GM18505 (cell line): Measurements from ENCODE around the gene ZNF497.
A peak's percentile ranks its signal among the peaks of the same experiment; 100 is the strongest.

Experiments used
- ATAC-seq: cut with Tn5 transposase; IDR thresholded peaks from one replicate; pipeline ENCODE4 v1.9.1; 2021; ENCODE audit not compliant: unreplicated experiment
- POLR2A ChIP-seq: IDR thresholded peaks from 4 replicates; pipeline ENCODE4 v1.6.1; 2011; ENCODE audit warnings: borderline replicate concordance; ENCODE audit not compliant: insufficient read depth, insufficient read length; ENCODE audit errors: extremely low read depth

ZNF497 gene

DNA sequence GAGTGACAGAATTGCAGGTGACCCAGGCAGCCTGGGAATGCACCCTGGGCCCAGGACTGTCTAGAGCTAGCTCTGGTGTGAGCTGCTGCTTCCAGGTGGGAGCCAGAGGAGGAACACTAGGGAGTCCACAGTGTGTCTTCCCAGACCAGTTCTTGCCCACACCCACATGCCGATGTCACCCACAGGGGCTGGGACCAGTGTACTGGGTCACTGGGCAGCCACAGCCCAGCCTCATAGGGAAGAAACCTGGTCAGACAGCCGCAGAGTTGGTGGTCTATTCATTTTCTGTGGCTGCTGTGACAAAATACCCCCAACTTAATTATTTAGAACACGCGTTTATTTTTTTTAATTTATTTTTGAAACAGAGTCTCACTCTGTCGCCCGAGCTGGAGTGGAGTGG is 36.0 kb upstream of the ZNF497 start:
- ATAC-seq = no peak
- TF ChIP-seq POLR2A = no peak

DNA sequence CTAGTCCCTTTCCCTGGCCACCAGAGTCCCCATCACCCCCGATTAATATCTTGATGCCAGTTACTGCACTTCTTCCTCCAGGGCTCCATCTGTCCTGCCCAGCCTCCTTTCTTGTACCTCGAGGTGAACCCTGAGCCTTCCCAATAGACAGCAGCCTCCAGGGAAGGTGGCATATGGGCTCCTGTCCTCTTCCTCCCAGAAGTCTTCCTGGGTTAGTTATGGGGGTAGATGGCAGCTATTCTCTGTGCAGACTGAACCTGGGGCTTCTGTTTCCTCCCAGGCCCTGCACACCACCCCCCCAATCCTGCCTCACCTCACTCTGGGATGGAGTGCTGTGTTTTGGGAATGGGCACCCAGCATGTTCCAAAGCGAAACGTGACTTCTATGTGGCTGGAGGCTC is 35.5 kb upstream of the ZNF497 start:
- no peak for TF ChIP-seq POLR2A
- no peak for ATAC-seq

DNA sequence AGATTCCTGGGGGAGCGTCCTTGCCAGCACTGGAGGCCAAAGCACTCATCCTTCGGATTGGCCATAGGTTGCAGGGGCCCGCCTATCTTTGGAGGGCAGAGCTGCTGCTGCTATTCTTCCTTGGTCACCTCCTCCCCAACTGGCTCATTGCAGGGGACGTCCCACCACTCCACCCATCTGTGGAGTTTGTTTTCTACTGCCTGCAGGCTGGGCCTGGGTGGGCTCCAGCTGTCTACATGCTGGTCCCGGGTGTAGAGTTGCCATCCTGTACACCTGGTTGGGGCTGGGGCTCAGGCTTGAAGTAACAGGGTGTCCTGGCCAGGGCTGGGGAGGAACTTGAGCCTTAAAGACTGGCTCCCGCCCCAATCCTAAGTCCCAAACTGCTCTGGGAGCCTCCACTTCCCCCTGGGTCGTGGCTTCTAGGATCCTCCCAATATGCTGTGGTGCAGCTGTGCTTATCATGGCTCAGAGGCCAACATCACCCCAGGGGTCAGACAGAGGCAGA is 35.0 kb upstream of the ZNF497 start:
- no peak for ATAC-seq
- TF ChIP-seq POLR2A = no peak

DNA sequence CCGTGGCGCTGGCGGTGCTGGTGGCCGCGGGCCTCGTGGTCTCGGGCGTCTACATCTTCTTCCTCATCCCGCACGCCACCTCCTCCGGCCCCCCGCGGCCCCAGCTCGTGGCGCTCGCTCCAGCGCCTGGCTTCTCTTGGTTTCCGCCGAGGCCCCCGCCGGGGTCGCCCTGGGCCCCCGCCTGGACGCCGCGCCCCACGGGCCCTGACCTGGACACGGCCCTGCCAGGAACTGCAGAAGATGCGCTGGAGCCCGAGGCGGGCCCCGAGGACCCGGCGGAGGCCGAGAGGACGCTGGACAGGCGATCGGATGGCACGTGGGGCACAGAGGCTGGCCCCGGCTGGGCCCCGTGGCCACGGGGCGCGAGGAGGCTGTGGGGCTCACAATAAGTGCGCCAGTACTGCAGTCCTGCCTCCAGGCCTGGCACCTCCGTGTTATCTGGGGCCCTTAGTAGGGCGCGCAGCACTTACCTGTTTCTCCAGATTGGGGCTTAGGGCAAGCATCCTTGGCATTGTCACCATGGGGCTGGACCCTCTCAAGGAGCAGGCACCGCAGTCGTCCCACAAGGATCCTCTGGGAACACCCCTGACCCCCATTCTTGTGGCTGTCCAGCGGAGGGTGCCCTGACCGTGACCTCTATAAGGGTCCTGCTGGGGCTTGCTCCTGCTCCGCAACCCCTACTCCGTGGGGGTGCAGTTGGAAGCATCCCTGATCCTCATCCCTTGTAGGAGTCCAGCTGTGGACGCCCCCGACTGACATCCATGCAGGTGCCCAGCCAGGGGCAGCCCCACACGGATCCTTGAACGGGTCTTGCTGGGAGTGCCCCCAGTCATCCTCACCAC is 34.4 kb upstream of the ZNF497 start:
- ATAC-seq = no peak
- no peak for TF ChIP-seq POLR2A

DNA sequence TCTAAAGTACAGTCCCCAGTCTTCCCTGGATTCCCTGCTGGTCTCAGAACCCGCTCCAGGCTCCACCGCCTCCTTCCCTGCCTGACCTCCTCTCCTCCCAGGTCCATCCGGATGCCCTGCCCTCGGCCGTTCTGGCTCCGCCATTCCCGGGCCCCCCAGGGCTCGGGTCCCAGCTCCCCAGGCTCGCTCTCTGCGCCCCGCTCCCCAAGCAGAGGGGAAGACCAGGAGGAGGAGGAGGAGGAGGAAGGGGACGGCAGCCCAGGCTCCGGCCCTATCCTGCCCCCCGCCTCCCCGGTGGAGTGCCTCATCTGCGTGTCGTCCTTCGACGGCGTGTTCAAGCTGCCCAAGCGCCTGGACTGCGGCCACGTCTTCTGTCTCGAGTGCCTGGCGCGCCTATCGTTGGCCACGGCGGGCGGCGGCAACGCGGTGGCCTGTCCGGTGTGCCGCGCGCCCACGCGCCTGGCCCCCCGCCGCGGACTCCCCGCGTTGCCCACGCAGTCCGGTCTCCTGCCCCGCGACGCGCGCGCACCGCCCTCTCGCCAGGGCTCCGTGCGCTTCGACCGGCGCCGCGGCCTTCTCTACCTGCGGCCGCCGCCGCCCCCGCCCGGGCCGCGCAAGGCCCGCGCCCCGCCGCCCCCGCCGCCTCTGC is 33.6 kb upstream of the ZNF497 start:
- no peak for TF ChIP-seq POLR2A
- no peak for ATAC-seq

DNA sequence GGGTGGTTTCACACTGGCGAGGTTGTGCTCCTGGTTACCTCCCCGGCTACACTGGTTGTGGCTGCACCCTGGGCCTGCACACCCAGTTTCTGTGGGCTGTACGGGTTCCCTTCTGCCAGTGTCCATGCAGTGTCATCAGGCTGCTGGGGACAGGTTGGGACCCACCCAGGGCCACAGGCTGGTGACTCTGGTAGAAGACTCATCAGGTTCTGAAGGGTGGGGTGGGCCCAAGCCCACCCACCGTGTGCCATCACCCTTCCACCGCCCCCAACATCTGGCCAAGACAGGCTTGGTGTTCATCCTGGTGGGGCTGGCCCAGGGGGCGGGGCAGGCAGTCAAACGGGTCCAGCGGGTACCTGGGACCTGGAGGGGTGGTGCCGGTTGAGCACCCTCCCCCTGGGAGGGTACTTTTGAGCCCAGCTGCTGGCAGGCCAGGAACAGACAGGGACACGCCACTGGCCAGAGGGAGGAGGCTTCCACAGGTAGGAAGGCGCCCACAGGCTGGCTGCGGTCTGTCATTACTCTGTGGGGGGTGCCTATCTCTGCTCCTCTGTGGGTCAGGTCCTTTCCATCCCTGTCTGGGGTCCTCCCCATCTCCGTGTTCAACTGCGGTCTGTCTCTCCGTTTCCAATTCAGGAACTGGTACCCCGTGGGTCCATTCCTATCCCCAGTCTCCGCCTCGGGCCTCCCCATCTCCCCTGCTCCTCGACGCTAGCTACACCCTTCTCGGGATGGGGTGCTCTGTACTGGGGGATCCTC is 32.8 kb upstream of the ZNF497 start, which contains the start of gene RNF225:
Gene RNF225 (plus strand): TSS at position 437 of the 759 bp plus-strand sequence. CDS start 434 bp downstream, outside the sequence.
- TF ChIP-seq POLR2A = peak; percentile 58
- no peak for ATAC-seq

DNA sequence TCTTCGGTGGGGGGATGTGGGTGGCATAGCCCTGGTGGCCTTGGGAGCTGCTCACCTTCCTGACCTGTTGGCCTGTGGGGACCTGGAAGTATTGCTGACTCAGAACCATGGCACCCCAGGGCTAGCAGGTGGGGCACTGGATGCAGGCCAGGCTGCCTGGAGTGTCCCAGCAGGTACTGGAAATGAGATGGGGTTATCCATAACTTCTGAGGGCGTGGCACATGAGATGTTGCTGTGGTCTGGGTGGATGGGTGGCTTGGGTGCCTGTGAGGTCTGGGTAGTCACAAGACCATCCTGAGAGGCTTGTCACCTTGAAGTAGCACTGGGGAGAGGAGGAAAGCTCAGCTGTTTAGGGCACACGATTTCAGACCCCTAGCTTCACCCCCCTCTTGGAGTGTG is 32.3 kb upstream of the ZNF497 start:
- TF ChIP-seq POLR2A = no peak
- ATAC-seq = no peak

DNA sequence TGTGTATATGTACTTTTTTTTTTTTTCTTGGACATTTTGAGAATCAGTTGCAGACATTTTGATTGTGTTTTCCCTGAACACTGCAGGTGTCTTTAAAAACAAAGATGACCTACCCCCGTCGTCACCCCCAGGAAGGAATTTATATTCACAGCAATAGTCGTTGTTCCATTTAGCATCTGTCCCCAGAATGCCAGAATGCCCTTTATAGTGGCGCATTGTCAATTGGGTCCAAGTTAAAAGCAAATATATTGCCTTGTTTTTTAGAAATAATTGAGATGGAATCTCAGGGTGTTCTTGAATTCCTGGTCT is 31.1 kb upstream of the ZNF497 start:
- no peak for TF ChIP-seq POLR2A
- ATAC-seq = no peak

DNA sequence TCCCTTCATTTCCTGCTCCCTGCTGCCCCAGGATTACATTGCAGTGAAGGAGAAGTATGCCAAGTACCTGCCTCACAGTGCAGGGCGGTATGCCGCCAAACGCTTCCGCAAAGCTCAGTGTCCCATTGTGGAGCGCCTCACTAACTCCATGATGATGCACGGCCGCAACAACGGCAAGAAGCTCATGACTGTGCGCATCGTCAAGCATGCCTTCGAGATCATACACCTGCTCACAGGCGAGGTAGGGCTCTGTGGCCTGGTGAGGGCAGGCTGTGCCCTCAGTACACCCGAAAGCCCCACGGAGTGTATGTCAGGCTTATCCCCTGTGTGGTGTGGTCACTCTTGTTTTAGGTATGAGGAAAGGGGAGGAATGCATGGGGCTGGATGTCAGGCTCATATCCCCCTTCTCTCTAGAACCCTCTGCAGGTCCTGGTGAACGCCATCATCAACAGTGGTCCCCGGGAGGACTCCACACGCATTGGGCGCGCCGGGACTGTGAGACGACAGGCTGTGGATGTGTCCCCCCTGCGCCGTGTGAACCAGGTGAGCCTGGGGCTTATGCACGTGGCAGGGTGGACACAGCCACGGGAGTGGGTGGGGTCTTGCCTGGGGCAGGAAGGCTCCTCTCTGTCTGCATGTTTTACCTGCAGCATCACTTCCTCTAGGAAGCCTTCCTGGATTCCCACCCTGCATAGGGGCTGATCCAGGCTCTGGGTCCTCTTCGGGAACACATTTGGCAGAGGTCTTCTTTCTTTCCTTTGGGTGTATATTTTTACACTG is 30.6 kb upstream of the ZNF497 start:
- TF ChIP-seq POLR2A = no peak
- no peak for ATAC-seq

DNA sequence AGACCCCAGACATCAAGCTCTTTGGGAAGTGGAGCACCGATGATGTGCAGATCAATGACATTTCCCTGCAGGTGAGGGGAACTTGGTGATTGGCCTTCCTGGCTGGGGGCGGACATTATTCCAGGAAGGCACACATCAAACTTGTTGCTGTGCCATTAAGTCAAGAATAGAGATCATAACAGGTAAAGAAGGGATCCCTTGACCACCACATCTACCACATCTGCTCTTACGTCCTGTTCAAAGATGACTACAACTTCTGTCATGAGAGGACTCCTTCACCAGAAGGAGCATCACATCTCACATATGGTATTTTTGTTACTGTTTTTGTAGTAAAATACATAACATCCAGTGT is 25.6 kb upstream of the ZNF497 start:
- TF ChIP-seq POLR2A = no peak

DNA sequence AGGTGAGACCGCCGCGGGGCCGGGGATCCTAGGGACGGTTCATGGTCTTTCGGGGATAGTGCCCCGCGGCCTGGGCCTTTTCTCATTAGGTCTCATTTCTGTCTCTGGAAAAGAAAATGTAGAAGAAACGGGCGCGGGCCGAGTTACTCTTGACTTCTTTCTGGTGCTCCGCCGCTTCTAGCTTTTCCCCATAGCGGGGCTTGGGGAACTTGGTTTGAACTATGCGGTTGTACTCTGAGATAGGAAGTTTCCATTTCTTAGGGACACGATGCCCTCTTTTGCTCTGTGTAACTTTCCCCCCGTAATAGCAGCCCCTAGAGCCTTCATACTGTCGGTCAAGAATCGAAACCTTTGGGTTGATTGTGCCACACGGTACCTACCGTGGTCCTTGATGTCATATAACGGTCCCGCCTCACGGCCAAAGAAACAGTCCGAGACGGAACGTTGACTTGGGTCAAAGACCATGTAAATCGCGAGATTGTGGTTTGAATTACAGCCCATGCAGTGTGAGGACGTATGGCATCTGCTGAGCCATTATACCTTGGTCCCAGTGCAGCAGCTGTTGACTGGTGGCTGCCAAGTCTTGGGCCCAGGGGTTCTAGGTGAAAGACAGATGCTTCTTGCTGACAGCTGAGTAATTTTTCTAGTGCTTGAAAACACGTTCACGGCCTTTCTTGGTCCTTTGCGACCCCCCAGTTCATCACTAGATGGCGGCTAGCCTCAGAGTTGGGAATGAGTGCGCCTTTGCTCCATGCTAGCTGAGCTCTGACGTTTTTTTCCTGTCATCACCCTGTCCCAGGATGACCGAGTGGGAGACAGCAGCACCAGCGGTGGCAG is 25.0 kb upstream of the ZNF497 start:
- no peak for ATAC-seq
- TF ChIP-seq POLR2A = no peak

More for the DNA sequence above, 25.6 kb upstream of the ZNF497 start:
- ATAC-seq = no peak
